ENCODE results near the gene RRAS2.

- TF ChIP-seq POLR2A (IDR thresholded peaks at IDR 0.05; ENCODE audit: low read depth, low read length) (no peak), CTCF (conservative IDR thresholded peaks at IDR 0.05; ENCODE audit: low read depth, low read length) (no peak), RFX5 (IDR thresholded peaks at IDR 0.05; ENCODE audit: low read depth, low read length) (no peak), FOS (IDR thresholded peaks at IDR 0.05; ENCODE audit: low read depth, low read length) (no peak), USF2 (IDR thresholded peaks at IDR 0.05; ENCODE audit: low read depth, low read length) (no peak), SMC3 (IDR thresholded peaks at IDR 0.05; ENCODE audit: low read depth, low read length) (no peak)
Measured at GRCh38 chr11:14240951-14241350, 118.0 kb downstream of the RRAS2 start.
